H9 (cell line): ENCODE measurements around the gene CLPSL2. TPM values are rescaled to one million over a fixed set of nuclear protein-coding genes. Genes with fewer than 3 reads are reported as not detected.

Source experiments
- DNase-seq: peaks from one replicate; pipeline ENCODE4 v3.0.0-alpha.2; 2017
- H2AFZ ChIP-seq: one replicate; pipeline ENCODE4 v1.6.1; 2013; ENCODE audit warnings: mild to moderate bottlenecking, low read length, control low read depth, moderate library complexity
- H2AK5ac ChIP-seq: 2 replicates; pipeline ENCODE4 v1.6.1; 2013; ENCODE audit warnings: low read length, control low read depth, mixed read lengths; ENCODE audit not compliant: insufficient read length
- H2BK120ac ChIP-seq: one replicate; pipeline ENCODE4 v1.6.1; 2013; ENCODE audit warnings: low read depth, mild to moderate bottlenecking, low read length, control low read depth, inconsistent platforms; ENCODE audit not compliant: poor library complexity, severe bottlenecking
- H2BK12ac ChIP-seq: 2 replicates; pipeline ENCODE4 v1.6.1; 2013; ENCODE audit warnings: low read length, control low read depth, mixed read lengths, low read depth; ENCODE audit not compliant: insufficient read length
- H2BK15ac ChIP-seq: 2 replicates; pipeline ENCODE4 v1.6.1; 2013; ENCODE audit warnings: low read depth, low read length, control low read depth
- H2BK20ac ChIP-seq: one replicate; pipeline ENCODE4 v1.6.1; 2013; ENCODE audit warnings: low read depth, mild to moderate bottlenecking, low read length, control low read depth, inconsistent platforms; ENCODE audit not compliant: poor library complexity, severe bottlenecking
- H2BK5ac ChIP-seq: 2 replicates; pipeline ENCODE4 v1.6.1; 2013; ENCODE audit warnings: low read length, control low read depth, mixed read lengths; ENCODE audit not compliant: insufficient read length
- H3K14ac ChIP-seq: 2 replicates; pipeline ENCODE4 v1.6.1; 2013; ENCODE audit warnings: low read length, control low read depth; ENCODE audit not compliant: insufficient read depth
- H3K18ac ChIP-seq: 2 replicates; pipeline ENCODE4 v1.6.1; 2013; ENCODE audit warnings: low read depth, mild to moderate bottlenecking, mixed read lengths, low read length, control low read depth; ENCODE audit not compliant: insufficient read length
- H3K23ac ChIP-seq: 2 replicates; pipeline ENCODE4 v1.6.1; 2013; ENCODE audit warnings: low read length, control low read depth, mixed read lengths, low read depth; ENCODE audit not compliant: insufficient read length
- H3K23me2 ChIP-seq: 2 replicates; pipeline ENCODE4 v1.6.1; 2013; ENCODE audit warnings: low read depth, mild to moderate bottlenecking, mixed read lengths, low read length, control low read depth; ENCODE audit not compliant: insufficient read length, poor library complexity, severe bottlenecking
- H3K27ac ChIP-seq: 2 replicates; pipeline ENCODE4 v1.5.1; 2013; ENCODE audit warnings: low read length, control low read depth, mixed read lengths, low read depth; ENCODE audit not compliant: insufficient read length
- H3K27me3 ChIP-seq: 2 replicates; pipeline ENCODE4 v1.6.1; 2013; ENCODE audit warnings: low read length, control low read depth, inconsistent platforms; ENCODE audit not compliant: insufficient read depth
- H3K4ac ChIP-seq: 2 replicates; pipeline ENCODE4 v1.6.1; 2013; ENCODE audit warnings: low read depth, mild to moderate bottlenecking, control low read depth, inconsistent platforms, low read length, moderate library complexity
- H3K4me1 ChIP-seq: 2 replicates; pipeline ENCODE4 v1.6.1; 2013; ENCODE audit warnings: low read length, control low read depth, inconsistent platforms; ENCODE audit not compliant: insufficient read depth
- H3K4me2 ChIP-seq: 2 replicates; pipeline ENCODE4 v1.6.1; 2013; ENCODE audit warnings: low read length, control low read depth, mixed read lengths; ENCODE audit not compliant: insufficient read length, insufficient read depth
- H3K56ac ChIP-seq: 2 replicates; pipeline ENCODE4 v1.6.1; 2013; ENCODE audit warnings: low read depth, mild to moderate bottlenecking, mixed read lengths, low read length, control low read depth; ENCODE audit not compliant: insufficient read length
- H3K79me1 ChIP-seq: 2 replicates; pipeline ENCODE4 v1.6.1; 2013; ENCODE audit warnings: low read depth, mild to moderate bottlenecking, moderate library complexity, low read length, control low read depth, inconsistent platforms; ENCODE audit not compliant: insufficient read depth, poor library complexity, severe bottlenecking
- H3K79me2 ChIP-seq: 2 replicates; pipeline ENCODE4 v1.6.1; 2013; ENCODE audit warnings: low read length, control low read depth, inconsistent platforms; ENCODE audit not compliant: insufficient read depth
- H3K9ac ChIP-seq: 2 replicates; pipeline ENCODE4 v1.6.1; 2013; ENCODE audit warnings: low read length, control low read depth, mixed read lengths; ENCODE audit not compliant: insufficient read length; ENCODE audit errors: extremely low read depth
- H3K9me3 ChIP-seq: one replicate; pipeline ENCODE4 v1.6.1; 2013; ENCODE audit warnings: low read depth, low read length, inconsistent platforms; ENCODE audit not compliant: control insufficient read depth
- H3T11ph ChIP-seq: one replicate; pipeline ENCODE4 v1.6.1; 2013; ENCODE audit warnings: mild to moderate bottlenecking, low read length, control low read depth, inconsistent platforms
- H4K20me1 ChIP-seq: one replicate; pipeline ENCODE4 v1.6.1; 2013; ENCODE audit not compliant: control insufficient read depth, insufficient read length, insufficient read depth
- H4K5ac ChIP-seq: 2 replicates; pipeline ENCODE4 v1.6.1; 2013; ENCODE audit warnings: low read depth, mild to moderate bottlenecking, mixed read lengths, low read length, control low read depth; ENCODE audit not compliant: insufficient read length
- H4K8ac ChIP-seq: replicated peaks from 2 replicates; pipeline ENCODE4 v1.6.1; 2013; ENCODE audit warnings: low read length, control low read depth, mixed read lengths, low read depth; ENCODE audit not compliant: insufficient read length
- H4K91ac ChIP-seq: 2 replicates; pipeline ENCODE4 v1.6.1; 2013; ENCODE audit warnings: low read depth, mild to moderate bottlenecking, moderate library complexity, mixed read lengths, low read length, control low read depth; ENCODE audit not compliant: insufficient read length
- H3K27ac Mint-ChIP-seq, 3 experiments: 2 replicates in 2 of 3; 3 replicates in 1 of 3; pipeline ENCODE4 v1.8.0; 2020 to 2021; ENCODE audit warnings: mixed read lengths in 3 of 3, mild to moderate bottlenecking in 1 of 3, moderate library complexity in 1 of 3
- H3K27me3 Mint-ChIP-seq: 2 replicates; pipeline ENCODE4 v1.8.0; 2021; ENCODE audit warnings: low read depth, mild to moderate bottlenecking, moderate library complexity, mixed read lengths
- H3K36me3 Mint-ChIP-seq, 3 experiments: 2 replicates in 2 of 3; 3 replicates in 1 of 3; pipeline ENCODE4 v1.8.0; 2020 to 2021; ENCODE audit warnings: low read depth in 3 of 3, mixed read lengths in 3 of 3; ENCODE audit not compliant: insufficient read depth in 1 of 3
- H3K4me1 Mint-ChIP-seq, 2 experiments: 2 replicates each; pipeline ENCODE4 v1.8.0; 2020; ENCODE audit warnings: mixed read lengths in 2 of 2
- H3K4me3 Mint-ChIP-seq, 2 experiments: 2 replicates in 1 of 2; 3 replicates in 1 of 2; pipeline ENCODE4 v1.8.0; 2020 to 2021; ENCODE audit warnings: mild to moderate bottlenecking in 2 of 2, mixed read lengths in 2 of 2, moderate library complexity in 1 of 2
- H3K9me3 Mint-ChIP-seq, 2 experiments: 2 replicates in 1 of 2; 3 replicates in 1 of 2; pipeline ENCODE4 v1.8.0; 2020; ENCODE audit warnings: mild to moderate bottlenecking in 2 of 2, mixed read lengths in 2 of 2, moderate library complexity in 1 of 2
- WGBS: extraction: QIAGEN DNeasy Blood & Tissue Kit; methylation state at CpG from one replicate; pipeline ENCODE4 v1.1.7; 2013; ENCODE audit warnings: missing lambda C conversion rate, low lambda C conversion rate, mixed read lengths; ENCODE audit not compliant: insufficient read length; ENCODE audit errors: extremely low coverage; 5-methylcytosine and 5-hydroxymethylcytosine counted together
- total RNA-seq: library from RNA; stranded (reverse); gene quantifications from 2 replicates; pipeline ENCODE4 v1.2.1, GENCODE V29; 2021
- TF ChIP-seq, protein P1 (sequence below): fragments of 200-600 bp; sonication (generic); conservative IDR thresholded peaks from 3 replicates; pipeline ENCODE4 v1.8.0; 2021; ENCODE audit warnings: antibody characterized with exemption, mild to moderate bottlenecking

The CLPSL2 gene
- total RNA-seq, 1 experiment from 2014 or later = 4.4 TPM

DNA sequence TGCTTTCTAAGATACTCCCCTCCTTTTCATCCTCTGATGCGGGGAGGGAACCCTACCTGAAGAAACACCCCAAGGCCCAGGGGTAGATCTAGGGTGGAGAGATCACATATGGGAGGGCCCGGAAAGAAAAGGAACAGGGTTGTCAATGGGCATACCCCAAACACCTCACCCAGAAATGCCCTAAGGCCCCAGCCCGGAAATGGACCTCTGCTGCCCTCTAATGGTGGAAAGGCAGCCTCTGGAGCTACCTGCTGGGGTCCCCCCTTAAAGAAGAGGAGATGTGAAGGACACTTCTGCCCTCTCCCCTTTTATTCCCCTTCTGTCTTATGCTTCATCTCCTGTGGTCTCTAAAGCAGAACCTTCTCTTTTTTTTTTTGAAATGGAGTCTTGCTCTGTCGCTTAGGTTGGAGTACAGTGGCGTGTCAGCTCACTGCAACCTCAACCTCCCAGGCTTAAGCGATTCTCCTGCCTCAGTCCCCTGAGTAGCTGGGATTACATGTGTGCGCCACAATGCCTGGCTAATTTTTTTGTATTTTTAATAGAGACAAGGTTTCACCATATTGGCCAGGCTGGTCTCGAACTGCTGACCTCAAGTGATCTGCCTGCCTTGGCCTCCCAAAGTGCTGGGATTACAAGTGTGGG, 40.0 kb upstream of the CLPSL2 start:
- Histone ChIP-seq H4K91ac (no peak overlapping the region), H3K56ac (no peak overlapping the region), H3K14ac (no peak overlapping the region), H3K23me2 (peaks cover 3% of the 10 kb centered on the region), H3K4me1 (peaks cover 10% of the 10 kb centered on the region), H2AK5ac (no peak overlapping the region), H3K4me2 (no peak overlapping the region), H3K27ac (no peak overlapping the region), H4K8ac (no peak overlapping the region), H3K79me2 (no peaks in the 10 kb centered on the region), H2BK12ac (no peak overlapping the region), H3K9me3 (no peaks in the 10 kb centered on the region), H3K27me3 (no peaks in the 10 kb centered on the region), H2BK5ac (no peak overlapping the region), H4K20me1 (no peaks in the 10 kb centered on the region), H2BK20ac (no peak overlapping the region), H2BK120ac (no peak overlapping the region), H3K9ac (no peak overlapping the region), H4K5ac (no peak overlapping the region), H3T11ph (no peak overlapping the region), H3K18ac (no peak overlapping the region), H3K79me1 (no peaks in the 10 kb centered on the region), H3K4ac (no peak overlapping the region), H3K23ac (no peak overlapping the region), H2BK15ac (no peak overlapping the region), H2AFZ (no peak overlapping the region)
- no CpG with 5 or more reads among the region's 8 CpGs for WGBS
- Mint-ChIP-seq H3K9me3 (no peaks in the 10 kb centered on the region), H3K36me3 (no peaks in the 10 kb centered on the region), H3K27me3 (no peaks in the 10 kb centered on the region), H3K4me3 (no peak overlapping the region), H3K4me1 (peaks cover 65 to 67% of the 10 kb centered on the region in 2 experiments), H3K27ac (no peak overlapping the region)
- peak; percentile 79 for DNase-seq
- TF ChIP-seq, protein P1, sequence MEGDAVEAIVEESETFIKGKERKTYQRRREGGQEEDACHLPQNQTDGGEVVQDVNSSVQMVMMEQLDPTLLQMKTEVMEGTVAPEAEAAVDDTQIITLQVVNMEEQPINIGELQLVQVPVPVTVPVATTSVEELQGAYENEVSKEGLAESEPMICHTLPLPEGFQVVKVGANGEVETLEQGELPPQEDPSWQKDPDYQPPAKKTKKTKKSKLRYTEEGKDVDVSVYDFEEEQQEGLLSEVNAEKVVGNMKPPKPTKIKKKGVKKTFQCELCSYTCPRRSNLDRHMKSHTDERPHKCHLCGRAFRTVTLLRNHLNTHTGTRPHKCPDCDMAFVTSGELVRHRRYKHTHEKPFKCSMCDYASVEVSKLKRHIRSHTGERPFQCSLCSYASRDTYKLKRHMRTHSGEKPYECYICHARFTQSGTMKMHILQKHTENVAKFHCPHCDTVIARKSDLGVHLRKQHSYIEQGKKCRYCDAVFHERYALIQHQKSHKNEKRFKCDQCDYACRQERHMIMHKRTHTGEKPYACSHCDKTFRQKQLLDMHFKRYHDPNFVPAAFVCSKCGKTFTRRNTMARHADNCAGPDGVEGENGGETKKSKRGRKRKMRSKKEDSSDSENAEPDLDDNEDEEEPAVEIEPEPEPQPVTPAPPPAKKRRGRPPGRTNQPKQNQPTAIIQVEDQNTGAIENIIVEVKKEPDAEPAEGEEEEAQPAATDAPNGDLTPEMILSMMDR = peak; percentile 93
